Measurements from ENCODE around the gene OR2D2. TPM values are rescaled to one million over a fixed set of nuclear protein-coding genes. Genes with fewer than 3 reads are reported as not detected.
"Not testable (repeated sequence)": the region's sequence is repeated elsewhere in the genome, so short reads cannot be mapped to it uniquely, and the experiment has no call there.

OR2D2 gene
- total and polyA plus RNA-seq, 2 experiments from 2014 or later = 0.24 TPM

DNA sequence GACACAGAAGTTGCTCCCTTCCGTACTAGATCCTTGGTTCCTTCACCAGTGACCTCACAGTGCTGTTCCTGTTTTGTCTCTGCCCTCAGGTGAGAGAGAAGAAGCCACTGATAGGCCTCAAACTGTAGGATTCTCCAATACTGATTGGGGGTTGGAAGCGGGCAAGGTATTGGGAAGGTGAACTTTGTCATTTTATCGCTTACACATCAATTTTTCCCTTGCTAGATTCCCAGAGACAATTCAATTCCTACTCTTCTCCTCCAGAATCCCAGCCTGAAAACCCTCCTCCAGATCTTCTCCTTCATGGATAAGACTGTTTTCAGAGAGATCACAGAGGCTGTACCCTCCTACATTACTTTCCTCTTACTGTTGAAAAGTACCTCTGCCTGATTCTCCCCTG is 19.1 kb upstream of the OR2D2 start:
- H3F3A ChIP-seq (replicated peaks; ENCODE audit: low read depth) = no peaks in the 10 kb centered on the region
- no peak overlapping the region for H3K4me2 ChIP-seq
- ATAC-seq (no peak), DNase-seq (ENCODE audit: low spot score) (no peak)
- no peaks in the 10 kb centered on the region for H3K79me2 ChIP-seq (replicated peaks; ENCODE audit: insufficient read depth)
- no peaks in the 10 kb centered on the region for H3K36me3 ChIP-seq (ENCODE audit: insufficient read depth)
- H4K20me1 ChIP-seq (replicated peaks; ENCODE audit: insufficient read depth) = no peaks in the 10 kb centered on the region
- Mint-ChIP-seq H3K36me3 (ENCODE audit: low read depth) (no peaks in the 10 kb centered on the region), H3K27me3 (ENCODE audit: insufficient read depth, low read depth, poor library complexity) (peaks cover 2% of the 10 kb centered on the region), H3K4me3 (no peak overlapping the region), H3K27ac (no peak overlapping the region), H3K4me1 (no peaks in the 10 kb centered on the region), H3K9me3 (no peaks in the 10 kb centered on the region)
- no peak overlapping the region for H3K4me3 ChIP-seq
- H2AFZ ChIP-seq = no peak overlapping the region
- TF ChIP-seq ZNF331 (CRISPR knock-in tag; IDR thresholded peaks at IDR 0.05; ENCODE audit: low read depth) (no peak), EZH2 (IDR thresholded peaks at IDR 0.05; ENCODE audit: low read depth, unreplicated experiment) (no peak), REST (IDR thresholded peaks at IDR 0.05; ENCODE audit: unreplicated experiment) (no peak), CREB1 (CRISPR knock-in tag; IDR thresholded peaks at IDR 0.05; ENCODE audit: low read depth) (no peak), JUNB (IDR thresholded peaks at IDR 0.05; ENCODE audit: unreplicated experiment) (no peak), EZH2phosphoT487 (IDR thresholded peaks at IDR 0.05; ENCODE audit: unreplicated experiment) (no peak), ZNF114 (CRISPR knock-in tag; IDR thresholded peaks at IDR 0.05) (no peak), NANOG (IDR thresholded peaks at IDR 0.05; ENCODE audit: borderline replicate concordance) (no peak), POLR2AphosphoS5 (IDR thresholded peaks at IDR 0.05; ENCODE audit: low read depth) (no peak)
- TF ChIP-seq, protein P1, sequence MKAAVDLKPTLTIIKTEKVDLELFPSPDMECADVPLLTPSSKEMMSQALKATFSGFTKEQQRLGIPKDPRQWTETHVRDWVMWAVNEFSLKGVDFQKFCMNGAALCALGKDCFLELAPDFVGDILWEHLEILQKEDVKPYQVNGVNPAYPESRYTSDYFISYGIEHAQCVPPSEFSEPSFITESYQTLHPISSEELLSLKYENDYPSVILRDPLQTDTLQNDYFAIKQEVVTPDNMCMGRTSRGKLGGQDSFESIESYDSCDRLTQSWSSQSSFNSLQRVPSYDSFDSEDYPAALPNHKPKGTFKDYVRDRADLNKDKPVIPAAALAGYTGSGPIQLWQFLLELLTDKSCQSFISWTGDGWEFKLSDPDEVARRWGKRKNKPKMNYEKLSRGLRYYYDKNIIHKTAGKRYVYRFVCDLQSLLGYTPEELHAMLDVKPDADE (IDR thresholded peaks at IDR 0.05) = no peak
- H3K27me3 ChIP-seq (ENCODE audit: insufficient read depth) = no peaks in the 10 kb centered on the region
- no peaks in the 10 kb centered on the region for H3K4me1 ChIP-seq (ENCODE audit: insufficient read depth)
- no peaks in the 10 kb centered on the region for H3K9me2 ChIP-seq (ENCODE audit: insufficient read depth)
- H3K27ac ChIP-seq (ENCODE audit: low read depth) = no peak overlapping the region

- not testable (repeated sequence) for H2AFZ ChIP-seq; H3K27me3 Mint-ChIP-seq (ENCODE audit: insufficient read depth, low read depth, poor library complexity); ATAC-seq; H3K36me3 Mint-ChIP-seq (ENCODE audit: low read depth); H3K79me2 ChIP-seq (replicated peaks; ENCODE audit: insufficient read depth); H3K27me3 ChIP-seq (ENCODE audit: insufficient read depth); H4K20me1 ChIP-seq (replicated peaks; ENCODE audit: insufficient read depth); H3K4me3 Mint-ChIP-seq; H3K27ac Mint-ChIP-seq; H3K9me2 ChIP-seq (ENCODE audit: insufficient read depth); H3K4me2 ChIP-seq; H3K4me3 ChIP-seq; H3K27ac ChIP-seq (ENCODE audit: low read depth); H3F3A ChIP-seq (replicated peaks; ENCODE audit: low read depth); H3K4me1 ChIP-seq (ENCODE audit: insufficient read depth); H3K4me1 Mint-ChIP-seq; H3K36me3 ChIP-seq (ENCODE audit: insufficient read depth); DNase-seq (ENCODE audit: low spot score)
- H3K9me3 Mint-ChIP-seq = peaks cover 25% of the 10 kb centered on the region
Measured at GRCh38 chr11:6904804-6905203, 12.5 kb upstream of the OR2D2 start.
